Astrocyte (in vitro differentiated cells and primary cell): Measurements from ENCODE around the gene PANX3.

ENCODE experiments used
- EZH2 ChIP-seq: IDR thresholded peaks from 2 replicates; pipeline ENCODE4 v1.6.1; 2012; ENCODE audit warnings: mild to moderate bottlenecking, low read length, inconsistent platforms; ENCODE audit not compliant: insufficient read depth
- TF ChIP-seq, protein P1 (sequence below): IDR thresholded peaks from 2 replicates; pipeline ENCODE4 v1.5.1; 2011; ENCODE audit warnings: low read depth, mild to moderate bottlenecking, inconsistent platforms, low read length, moderate library complexity; ENCODE audit not compliant: insufficient read depth

DNA sequence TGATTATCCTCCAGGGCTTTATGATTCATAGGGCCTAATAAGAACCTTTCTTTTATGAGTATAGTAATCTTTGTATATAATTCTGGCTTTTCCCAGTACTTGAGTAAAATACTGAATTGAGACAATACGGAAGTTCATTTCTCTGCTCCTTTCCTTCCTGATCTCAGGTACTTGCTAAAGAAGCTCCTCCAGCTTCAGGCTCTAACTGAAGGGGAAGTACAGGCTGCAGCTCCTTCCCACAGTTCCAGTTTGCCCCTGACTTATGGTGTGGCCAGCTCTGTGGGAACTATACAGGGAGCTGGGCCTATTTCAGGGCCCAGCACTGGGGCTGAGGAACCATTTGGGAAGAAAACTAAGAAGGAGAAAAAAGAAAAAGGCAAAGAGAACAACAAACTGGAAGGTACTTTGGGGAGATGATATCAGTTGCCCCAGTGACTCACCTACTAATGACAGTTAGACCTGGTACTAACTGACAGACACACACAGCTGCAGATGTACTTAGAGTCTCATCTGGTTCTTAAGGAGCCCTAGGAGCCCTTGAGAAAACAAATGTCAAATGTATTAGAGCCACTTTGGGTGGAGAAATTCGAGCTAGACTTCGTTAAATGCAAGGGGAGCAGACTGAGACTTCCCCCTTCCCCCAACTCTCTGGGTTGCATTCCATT is 14.4 kb downstream of the PANX3 start:
- TF ChIP-seq, protein P1, sequence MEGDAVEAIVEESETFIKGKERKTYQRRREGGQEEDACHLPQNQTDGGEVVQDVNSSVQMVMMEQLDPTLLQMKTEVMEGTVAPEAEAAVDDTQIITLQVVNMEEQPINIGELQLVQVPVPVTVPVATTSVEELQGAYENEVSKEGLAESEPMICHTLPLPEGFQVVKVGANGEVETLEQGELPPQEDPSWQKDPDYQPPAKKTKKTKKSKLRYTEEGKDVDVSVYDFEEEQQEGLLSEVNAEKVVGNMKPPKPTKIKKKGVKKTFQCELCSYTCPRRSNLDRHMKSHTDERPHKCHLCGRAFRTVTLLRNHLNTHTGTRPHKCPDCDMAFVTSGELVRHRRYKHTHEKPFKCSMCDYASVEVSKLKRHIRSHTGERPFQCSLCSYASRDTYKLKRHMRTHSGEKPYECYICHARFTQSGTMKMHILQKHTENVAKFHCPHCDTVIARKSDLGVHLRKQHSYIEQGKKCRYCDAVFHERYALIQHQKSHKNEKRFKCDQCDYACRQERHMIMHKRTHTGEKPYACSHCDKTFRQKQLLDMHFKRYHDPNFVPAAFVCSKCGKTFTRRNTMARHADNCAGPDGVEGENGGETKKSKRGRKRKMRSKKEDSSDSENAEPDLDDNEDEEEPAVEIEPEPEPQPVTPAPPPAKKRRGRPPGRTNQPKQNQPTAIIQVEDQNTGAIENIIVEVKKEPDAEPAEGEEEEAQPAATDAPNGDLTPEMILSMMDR: no peak
- TF ChIP-seq EZH2: no peak
